Astrocyte of the cerebellum (primary cell): Measurements from ENCODE around the gene TAAR8.
"Not testable (repeated sequence)": the region's sequence is repeated elsewhere in the genome, so short reads cannot be mapped to it uniquely, and the experiment has no call there.

Source experiments
- DNase-seq: peaks from one replicate; pipeline ENCODE4 v3.0.0-alpha.2; 2011; ENCODE audit warnings: low read depth
- H3K4me3 ChIP-seq: 2 replicates; pipeline ENCODE4 v1.5.1; 2011; ENCODE audit warnings: mild to moderate bottlenecking, low read depth, low read length, moderate library complexity
- CTCF ChIP-seq: IDR thresholded peaks from 2 replicates; pipeline ENCODE4 v1.5.1; 2012; ENCODE audit warnings: low read length, low read depth, moderate library complexity, mild to moderate bottlenecking; ENCODE audit errors: missing control alignments
- in situ Hi-C: cut with HindIII; loops from 2 replicates; pipeline ENCODE4 v1.10.0; 2017; ENCODE audit warnings: low sequenced_read_pairs

The TAAR8 gene

GRCh38 chr6:132589454-132589853, 37.0 kb downstream of the TAAR8 start, which contains the start of gene TAAR5:
TAAR5 (minus strand) TSS chr6:132589741; CDS start chr6:132589686, 55 bp downstream.
- H3K4me3 ChIP-seq = no peak within 1 kb of the TSS
- DNase-seq = no peak
- no peak for TF ChIP-seq CTCF
- in situ Hi-C loops = no loop called here

DNA sequence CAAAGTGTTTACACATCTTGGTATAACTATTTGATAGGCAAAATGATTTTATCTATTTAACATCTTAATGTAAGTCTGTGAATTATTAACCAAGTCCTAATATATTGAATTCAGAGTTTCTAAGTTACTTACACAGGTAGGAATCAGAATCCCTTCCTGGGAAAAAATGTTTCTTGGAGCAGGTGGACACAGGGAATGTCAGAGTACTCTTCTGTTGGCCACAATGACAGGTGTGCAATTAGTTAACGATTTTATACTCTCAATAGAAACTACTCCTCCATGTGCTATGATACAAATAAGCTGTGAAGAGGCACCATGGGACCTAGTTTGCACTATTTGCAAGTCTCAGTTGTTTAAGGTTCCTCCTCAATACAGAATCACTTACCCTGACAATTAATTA, 37.9 kb downstream of the TAAR8 start:
- no peak overlapping the region for H3K4me3 ChIP-seq
- in situ Hi-C loops = no loop called here

DNA sequence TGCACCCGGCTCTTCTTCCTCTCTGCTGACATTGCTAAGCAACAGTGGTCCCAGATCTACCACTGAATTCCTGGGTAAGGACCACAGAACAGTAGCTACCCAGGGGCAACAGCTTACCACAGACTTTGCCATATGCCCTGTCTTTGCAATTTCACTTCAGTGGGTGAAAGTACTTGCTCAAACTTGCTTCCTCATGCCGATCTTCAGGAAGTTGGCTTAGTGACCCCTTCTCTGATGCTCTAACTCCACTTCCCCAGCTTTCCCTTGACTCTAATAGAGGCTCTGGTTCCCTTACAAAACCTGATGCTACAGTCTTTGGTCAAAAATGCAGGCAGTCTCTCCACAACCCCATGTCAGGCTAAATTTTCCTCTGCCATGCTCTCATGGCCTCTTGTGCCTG, 40.4 kb downstream of the TAAR8 start:
- no peak for DNase-seq
- no peak for TF ChIP-seq CTCF
- in situ Hi-C loops = no loop called here

More for the DNA sequence above, 37.9 kb downstream of the TAAR8 start:
- TF ChIP-seq CTCF = no peak
- DNase-seq = no peak

GRCh38 chr6:132596201-132596600, 43.7 kb downstream of the TAAR8 start:
- in situ Hi-C loops = no loop called here

More for the DNA sequence above, 40.4 kb downstream of the TAAR8 start:
- H3K4me3 ChIP-seq = no peak overlapping the region

DNA sequence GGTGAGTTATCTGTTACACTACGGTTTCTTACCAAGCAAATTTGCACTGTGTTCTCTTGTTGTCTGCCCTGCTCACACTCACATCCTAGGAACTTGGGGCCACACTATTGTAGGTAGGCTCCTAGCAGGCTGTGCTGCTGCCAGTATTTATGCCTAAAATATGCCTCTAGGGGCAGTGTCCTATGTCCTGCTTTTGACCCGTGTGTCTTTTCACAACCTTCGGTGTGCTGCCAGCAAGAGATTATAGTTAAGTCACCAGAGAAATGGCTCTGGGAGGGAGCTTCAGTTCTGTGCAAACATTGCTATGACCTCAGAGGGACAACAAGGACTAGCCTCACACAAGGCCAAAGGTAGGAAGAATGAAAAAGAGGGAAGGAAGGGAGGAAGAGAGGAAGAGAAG, 46.0 kb downstream of the TAAR8 start:
- DNase-seq = no peak
- in situ Hi-C loops = no loop called here
- TF ChIP-seq CTCF = no peak

More at GRCh38 chr6:132596201-132596600, 43.7 kb downstream of the TAAR8 start:
- DNase-seq = no peak
- TF ChIP-seq CTCF = no peak
- no peak overlapping the region for H3K4me3 ChIP-seq

GRCh38 chr6:132600900-132601299, 48.4 kb downstream of the TAAR8 start:
- H3K4me3 ChIP-seq, in situ Hi-C loops, DNase-seq: not testable (repeated sequence)

More for the DNA sequence above, 46.0 kb downstream of the TAAR8 start:
- H3K4me3 ChIP-seq = no peak overlapping the region
